H1 (cell line): ENCODE results near the gene CHD6. TPM values are rescaled to one million over a fixed set of nuclear protein-coding genes. Genes with fewer than 3 reads are reported as not detected.

Experiments
- GTF2F1 ChIP-seq: IDR thresholded peaks from 2 replicates; pipeline ENCODE4 v1.6.1; 2012; ENCODE audit warnings: low read depth, low read length, improper control_type of control experiment, borderline replicate concordance
- RNF2 ChIP-seq: fragments of 200-900, 300-1000 bp; sonication (generic); IDR thresholded peaks from 2 replicates; pipeline ENCODE4 v1.7.1; 2016; ENCODE audit warnings: borderline replicate concordance, low read depth, mild to moderate bottlenecking, antibody characterized with exemption, low read length; ENCODE audit not compliant: poor library complexity, severe bottlenecking; ENCODE audit errors: missing control alignments
- TCF12 ChIP-seq: IDR thresholded peaks from 2 replicates; pipeline ENCODE4 v1.6.1; 2011; ENCODE audit warnings: low read depth, mild to moderate bottlenecking, low read length
- polyA plus RNA-seq, 7 experiments: library from polyadenylated mRNA; depleted of rRNA in 3 of 7; stranded (reverse) in 5 of 7; unstranded in 2 of 7; fragments of >200 nt in 5 of 7; fragments of 200-250 nt in 2 of 7; gene quantifications; 1 replicate in 5 of 7; 2 replicates in 1 of 7; 4 replicates in 1 of 7; pipeline versions ENCODE4 v1.2.1 to v1.2.3, GENCODE V29; 2011 to 2013; ENCODE audit warnings: missing spikeins in 2 of 7, mixed read lengths in 2 of 7
- total RNA-seq: library from RNA; stranded (reverse); fragmentation: NEBNext Ultra II Directional; extraction: Animal tissue kit (Norgen Biotek cat#: 25700); gene quantifications from 2 replicates; pipeline ENCODE4 v1.2.1, GENCODE V29; 2021

Gene CHD6
- total and polyA plus RNA-seq, 2 of the 8 experiments (the other 6 are each of a cell fraction or from before 2014, with no cell fraction given), result 11.1 to 62.9 TPM

DNA sequence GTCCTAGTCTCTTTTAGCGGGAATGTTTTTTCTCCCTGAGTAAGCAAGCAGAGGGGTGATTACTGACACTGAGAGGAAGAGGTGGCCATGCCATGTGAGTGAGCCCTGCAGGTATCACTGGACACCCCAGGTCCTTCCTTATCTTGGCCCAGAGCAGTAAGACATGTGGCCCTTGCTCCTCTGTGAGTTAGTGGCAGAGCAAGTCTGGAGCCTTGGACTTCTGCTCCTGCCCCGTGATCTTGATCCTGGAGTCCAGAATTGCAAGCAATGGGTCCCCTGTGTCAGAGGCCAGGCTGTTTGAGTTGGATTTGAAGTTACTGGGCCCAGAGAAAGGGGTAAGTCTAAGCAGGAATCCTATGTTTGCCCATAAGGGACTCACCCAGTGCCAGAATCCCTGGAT is 159.4 kb downstream of the CHD6 start (continued):
- TF ChIP-seq GTF2F1, result no peak
- TF ChIP-seq TCF12, result no peak
- TF ChIP-seq RNF2, result no peak
